Stimulated activated CD8-positive, alpha-beta memory T cell treated with anti-CD3 and anti-CD28 coated beads, Interleukin-4, amount 100 ng/mL, for 1 hour (primary cell): ENCODE results near the gene MOGAT3.

Experiments used
- DNase-seq, 2 donors: peaks; one replicate each; pipeline ENCODE4 v3.0.0-alpha.2; 2020; ENCODE audit warnings: low read depth in 2 of 2, low spot score in 1 of 2

Gene MOGAT3

DNA sequence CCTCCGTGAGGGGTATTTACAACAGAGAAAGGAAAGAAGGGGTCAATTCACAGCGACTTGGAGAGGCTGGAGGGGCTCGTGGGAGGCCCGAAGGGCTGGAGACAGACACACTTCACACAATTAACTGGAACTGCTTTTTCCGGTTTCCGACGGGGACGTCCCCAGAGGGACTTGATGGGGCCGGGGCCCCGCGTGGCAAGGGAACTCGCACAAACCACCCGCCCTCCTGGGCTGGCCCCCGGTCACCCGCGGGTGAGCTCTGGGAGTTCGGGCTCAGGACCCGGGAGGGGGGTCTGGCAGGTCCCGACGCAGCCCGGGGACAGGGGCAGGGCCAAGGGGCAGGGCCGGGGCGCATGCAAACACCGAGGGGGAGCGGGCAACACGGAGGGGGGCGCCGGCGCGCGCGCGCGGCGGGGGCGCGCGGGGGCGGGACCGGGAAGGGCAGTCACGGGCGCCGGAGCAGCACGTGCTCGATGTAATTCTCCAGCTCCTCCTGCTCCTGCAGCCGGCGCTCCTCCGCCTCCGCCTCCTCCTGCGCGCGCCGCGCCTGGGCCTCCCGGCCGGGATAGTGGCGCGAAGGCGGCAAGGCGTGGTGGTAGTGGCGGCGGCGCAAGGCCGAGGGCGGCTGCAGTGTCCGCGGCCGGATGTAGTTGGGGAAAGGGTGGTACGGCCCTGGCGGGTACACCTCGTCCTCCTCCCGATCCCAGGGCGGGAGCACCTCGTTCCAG is 38.1 kb downstream of the MOGAT3 start:
- no peak for DNase-seq

DNA sequence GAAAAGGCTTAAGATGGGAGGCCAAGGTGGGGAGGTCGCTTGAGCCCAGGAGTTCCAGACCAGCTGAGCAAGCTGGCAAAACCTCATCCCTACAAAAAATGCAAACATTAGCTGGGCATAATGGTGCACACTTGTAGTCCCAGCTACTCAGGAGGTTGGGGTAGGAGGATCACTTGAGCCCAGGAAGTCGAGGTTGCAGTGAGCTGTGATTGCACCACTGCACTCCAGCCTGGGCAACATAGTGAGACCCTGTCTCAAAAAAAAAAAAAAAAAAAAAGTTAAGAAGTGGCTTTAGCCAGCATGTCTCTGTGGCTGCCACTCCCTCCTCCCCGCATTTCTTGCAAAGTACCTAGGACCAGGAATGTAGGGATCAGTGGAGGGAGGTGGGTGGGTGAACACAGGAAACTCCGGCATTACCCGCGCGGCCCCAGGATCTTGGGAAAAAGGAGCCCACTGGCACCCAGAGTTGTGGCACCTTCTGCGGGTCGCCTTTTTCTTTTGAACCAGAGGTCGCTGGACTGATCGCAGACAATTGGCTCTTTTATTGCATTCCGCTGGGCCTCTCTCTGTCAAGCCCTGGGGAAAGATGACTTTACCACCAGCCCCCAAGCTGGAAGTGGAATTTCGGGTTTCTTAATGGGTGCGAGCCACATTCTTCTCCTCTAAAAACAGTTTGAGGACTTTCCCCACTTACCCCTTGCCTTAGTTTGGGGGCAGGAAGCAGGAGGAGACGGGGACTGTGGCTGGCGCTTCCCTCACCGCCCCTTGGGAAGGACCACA is 39.0 kb downstream of the MOGAT3 start:
- no peak for DNase-seq

DNA sequence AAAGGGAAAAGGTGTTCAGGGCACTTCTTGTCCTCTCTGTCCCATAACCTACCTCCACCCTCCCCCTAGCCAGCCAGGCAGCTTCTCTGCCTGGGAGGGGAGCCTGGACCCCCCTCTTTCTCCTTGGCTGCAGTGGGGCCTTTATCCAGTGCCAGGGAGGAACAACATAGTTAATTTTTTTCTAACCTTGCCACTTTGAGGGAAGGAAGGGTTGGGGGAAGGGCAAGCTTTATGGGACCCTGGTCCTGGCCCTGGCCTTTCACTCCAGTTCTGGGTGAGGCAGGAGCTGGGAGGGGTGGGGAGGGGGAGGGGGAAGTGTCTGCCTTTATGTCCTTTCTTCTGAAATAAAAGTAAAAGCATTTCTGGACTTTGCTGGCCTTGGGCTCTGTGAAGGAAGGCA is 39.9 kb downstream of the MOGAT3 start:
- DNase-seq = no peak

DNA sequence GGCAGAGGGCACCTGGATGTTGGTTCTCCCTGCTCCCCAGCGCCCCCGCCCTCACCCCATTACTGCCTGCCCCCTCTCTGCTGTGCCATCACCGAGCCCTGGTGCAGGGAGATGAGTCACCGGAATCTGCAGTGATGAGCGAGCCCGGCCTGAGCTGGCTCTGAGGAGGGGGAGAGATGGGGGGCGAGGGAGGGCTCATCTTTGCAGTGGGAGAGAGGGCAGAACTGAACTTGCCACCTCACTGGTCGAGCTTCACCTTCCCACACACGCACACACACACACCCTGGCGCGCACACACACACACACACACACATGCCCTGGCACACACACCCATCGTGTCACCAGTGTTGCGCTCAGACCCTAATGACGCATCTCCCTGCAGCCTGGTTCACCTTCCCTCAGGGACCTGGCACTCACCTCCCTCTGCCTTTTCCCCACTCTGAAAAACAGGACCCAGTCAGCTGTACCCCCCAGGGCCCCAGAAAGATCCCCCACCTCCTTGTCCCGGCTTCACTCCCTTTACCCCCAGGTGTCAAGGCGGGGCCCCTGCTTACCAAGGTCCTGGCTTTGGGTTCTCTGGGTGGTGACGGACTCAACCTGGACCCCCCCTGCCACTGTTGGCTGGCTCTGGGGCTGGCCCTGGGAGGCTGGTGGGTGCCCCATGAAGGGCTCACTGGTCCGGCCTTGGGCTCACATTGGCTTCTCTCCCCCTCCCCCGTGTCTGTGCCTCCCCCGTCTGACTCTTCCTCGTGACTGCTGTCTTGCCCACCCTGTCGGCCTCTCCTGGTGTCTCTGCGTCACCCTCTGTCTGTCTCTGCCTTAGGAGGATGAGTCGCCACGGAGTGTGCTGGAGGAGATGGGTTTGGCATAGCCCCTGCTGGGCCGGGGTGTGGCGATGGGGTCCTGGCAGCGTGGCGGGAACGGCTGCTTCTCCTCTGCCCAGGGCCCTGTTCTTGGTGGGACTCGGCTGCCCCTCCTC is 40.9 kb downstream of the MOGAT3 start:
- DNase-seq = no peak

DNA sequence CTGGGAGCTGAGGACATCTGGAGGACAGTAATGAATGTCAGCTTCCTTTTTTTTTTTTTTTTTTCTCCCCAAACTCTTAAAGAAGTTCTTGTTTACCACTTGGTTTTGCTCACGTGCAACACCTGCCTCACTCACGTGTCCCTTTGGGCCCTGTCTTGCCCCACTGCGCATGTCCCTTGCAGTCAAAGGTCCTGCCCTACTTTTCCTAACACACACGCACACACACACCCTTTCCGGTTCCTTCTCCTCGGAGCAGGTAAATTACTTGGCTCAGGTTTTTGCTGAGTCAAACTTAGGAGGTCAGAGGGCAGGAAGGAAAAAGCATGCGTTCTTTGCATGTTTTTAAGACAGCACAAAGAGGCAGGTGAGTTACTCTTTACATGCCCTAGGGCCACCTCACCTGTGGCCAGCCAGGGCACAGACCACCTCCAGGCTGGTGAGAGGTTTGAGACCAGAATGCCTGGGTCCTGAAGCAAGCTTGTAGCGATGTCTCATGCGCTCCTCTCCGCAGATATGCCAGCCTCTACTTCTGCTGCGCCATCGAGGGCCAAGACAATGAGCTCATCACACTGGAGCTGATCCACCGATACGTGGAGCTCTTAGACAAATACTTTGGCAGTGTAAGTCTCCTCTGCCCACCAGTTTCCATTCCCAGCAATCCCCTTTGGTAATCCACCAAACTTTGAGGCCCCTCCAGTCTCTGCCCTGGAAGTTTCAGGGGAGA is 43.8 kb downstream of the MOGAT3 start:
- DNase-seq = no peak

DNA sequence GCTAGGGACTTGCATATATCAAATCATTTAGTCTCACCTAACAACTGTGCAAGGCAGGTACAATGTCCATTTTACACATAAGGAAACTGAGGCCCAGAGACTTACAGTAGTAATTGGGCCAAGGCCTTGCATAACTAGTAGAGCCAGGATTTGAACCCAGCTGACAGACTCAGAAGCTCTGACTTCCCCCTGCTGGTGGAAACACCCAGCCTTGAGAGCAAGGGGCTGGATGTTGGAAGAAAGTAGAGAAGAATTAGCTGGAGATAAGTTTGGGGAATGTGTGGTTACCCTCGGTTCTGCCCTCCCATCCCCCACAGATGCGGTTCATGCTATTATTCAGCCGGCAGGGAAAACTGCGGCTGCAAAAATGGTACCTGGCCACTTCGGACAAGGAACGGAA is 44.6 kb downstream of the MOGAT3 start:
- DNase-seq = no peak

DNA sequence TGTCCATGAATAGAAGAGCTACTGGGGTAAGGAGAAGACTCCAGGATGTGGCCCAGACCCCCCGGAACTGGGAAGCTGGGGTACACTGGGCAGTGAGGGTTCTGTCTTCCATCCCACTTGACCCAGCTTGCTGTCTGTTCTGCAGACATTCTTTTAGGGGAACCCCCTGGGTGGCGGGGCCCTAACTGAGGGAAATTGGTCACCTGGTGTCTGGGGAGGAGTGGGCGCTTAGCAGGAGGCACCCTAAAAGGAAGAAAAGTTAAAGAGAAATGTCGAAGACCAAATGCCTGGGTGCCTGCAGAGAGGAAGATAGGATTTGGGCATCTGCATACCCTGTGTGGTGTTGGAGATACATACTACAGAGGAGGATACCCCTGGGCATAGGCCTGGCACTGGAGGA is 45.5 kb downstream of the MOGAT3 start:
- no peak for DNase-seq

DNA sequence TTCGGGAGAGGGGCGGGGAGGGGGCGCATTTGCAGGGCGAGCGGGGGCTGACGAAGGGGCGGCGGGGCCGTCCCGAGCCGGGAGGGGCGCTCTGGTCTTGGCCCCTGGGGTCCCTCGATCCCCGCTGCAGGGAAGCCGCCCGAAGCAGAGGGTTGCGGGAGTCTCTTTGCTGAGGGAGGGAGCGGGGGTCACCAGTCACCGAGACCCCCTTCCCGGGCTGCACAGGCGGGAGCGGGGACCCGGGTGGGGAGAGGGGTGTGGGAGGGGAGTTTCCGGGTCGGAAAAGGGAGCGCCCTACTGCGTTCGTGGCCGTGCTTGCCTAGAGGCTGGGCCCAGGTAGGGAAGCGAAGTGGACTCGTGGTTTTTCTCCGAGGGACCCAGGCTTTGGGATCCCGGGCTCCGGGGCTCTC is 46.1 kb downstream of the MOGAT3 start:
- no peak for DNase-seq

DNA sequence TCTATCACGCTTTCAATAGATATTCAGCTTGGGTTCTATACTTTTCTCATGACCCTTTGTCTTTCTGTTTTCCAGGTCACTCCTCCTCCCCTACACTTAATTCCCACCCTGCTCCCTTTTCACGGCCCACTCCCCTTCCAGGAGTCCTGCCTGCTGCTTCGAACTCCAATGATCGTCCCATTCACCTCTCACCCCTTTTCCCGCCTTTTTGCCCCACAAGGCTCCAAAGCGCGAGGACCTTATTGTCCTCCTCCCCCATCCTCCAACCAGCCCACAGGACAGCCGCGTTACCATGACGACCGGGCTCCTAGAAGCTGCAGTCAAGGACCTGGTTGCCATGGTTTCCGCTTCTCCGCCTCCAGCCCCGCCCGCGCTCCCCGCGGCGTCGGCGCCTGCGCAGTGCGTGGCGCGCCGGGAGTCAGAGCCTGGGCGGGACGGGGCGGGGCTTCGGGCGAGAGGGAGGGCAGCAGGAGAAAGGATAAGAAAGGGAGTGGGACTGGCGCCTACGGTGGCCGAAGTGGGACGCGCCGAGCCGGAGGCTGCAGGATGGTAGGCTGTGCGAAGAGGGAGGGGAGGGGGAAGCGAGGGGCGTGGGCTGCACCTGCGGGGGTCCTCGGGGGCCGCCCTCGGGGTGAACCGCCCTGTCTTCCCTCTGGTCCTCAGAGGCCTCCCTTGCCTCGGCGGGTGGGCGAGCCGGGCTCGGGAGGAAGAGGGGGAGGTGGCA is 46.7 kb downstream of the MOGAT3 start, which contains the start of gene AP1S1:
Gene AP1S1, plus strand, starts transcription at position 508 of the 724 bp plus-strand sequence. Its CDS starts 39 bp downstream, at position 547.
- peak; percentile 74 for DNase-seq

DNA sequence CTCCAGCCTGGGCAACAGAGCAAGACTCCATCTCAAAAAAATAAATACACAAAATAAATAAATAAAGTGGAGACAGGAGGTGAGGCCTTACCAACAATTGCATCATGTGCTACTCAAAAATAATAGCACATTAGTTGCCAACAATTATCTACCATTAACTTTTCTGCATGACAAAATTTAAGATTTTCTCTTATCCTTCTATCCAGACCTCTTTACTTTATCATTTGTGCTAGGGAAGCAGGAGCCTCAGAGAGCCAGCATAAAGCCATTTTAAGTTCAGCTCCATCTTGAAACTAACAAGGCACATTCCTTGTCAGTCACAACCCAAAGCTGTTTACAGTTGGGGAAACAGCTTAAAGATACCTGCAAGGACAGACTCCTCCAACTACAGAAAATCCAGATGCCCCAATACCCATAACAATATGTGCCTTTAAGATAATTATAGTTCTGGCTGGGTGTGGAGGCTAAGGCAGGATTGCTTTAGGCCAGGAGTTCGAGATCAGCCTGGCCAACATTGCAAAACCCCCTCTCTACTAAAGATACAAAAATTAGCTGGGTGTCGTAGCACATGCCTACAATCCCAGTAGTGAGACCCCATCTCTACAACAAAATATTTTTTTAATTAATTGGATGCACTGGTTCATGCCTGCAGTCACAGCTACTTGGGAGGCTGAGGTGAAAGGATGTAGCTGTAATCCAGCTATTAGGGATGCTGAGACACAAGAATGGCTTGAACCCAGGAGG is 48.8 kb downstream of the MOGAT3 start:
- DNase-seq = no peak
